IMR-90 (cell line): Measurements from ENCODE around the gene FBRSL1. TPM values are rescaled to one million over a fixed set of nuclear protein-coding genes. Genes with fewer than 3 reads are reported as not detected.

ENCODE experiments used
- polyA plus RNA-seq, 3 experiments: library from polyadenylated mRNA; depleted of rRNA; stranded (reverse); fragments of >200 nt; gene quantifications; 2 replicates each; pipeline ENCODE4 v1.2.3, GENCODE V29; 2012; ENCODE audit warnings: low replicate concordance in 1 of 3
- total RNA-seq: library from RNA; depleted of rRNA; stranded (reverse); fragments of >200 nt; gene quantifications from 2 replicates; pipeline ENCODE4 v1.2.3, GENCODE V29; 2012; rRNA removed

FBRSL1 gene
- total and polyA plus RNA-seq, 2 of the 4 experiments (the other 2 are of a cell fraction), result 0.36 to 10.8 TPM

Other genes with a start within 250 kb of the FBRSL1 start
- gene GALNT9, start 160.6 kb upstream of the FBRSL1 start, total RNA-seq, result under 0.01 TPM in 1 of 2 replicates, not detected in the other
- gene GALNT9, start 160.6 kb upstream of the FBRSL1 start, polyA plus RNA-seq (2012; rRNA removed), result 0.12 and 0.14 TPM in 2 replicates
- gene LRCOL1, start 120.4 kb downstream of the FBRSL1 start, total RNA-seq, result 0.28 TPM in 1 of 2 replicates, not detected in the other
- gene LRCOL1, start 120.4 kb downstream of the FBRSL1 start, polyA plus RNA-seq (2012; rRNA removed), result 0.90 and 1.0 TPM in 2 replicates
- not detected in 2 replicates for gene P2RX2, start 128.6 kb downstream of the FBRSL1 start, total RNA-seq
- not detected in 2 replicates for gene P2RX2, start 128.6 kb downstream of the FBRSL1 start, polyA plus RNA-seq (2012; rRNA removed)
- gene POLE, start 197.2 kb downstream of the FBRSL1 start, total RNA-seq, result 17.2 TPM in 2 replicates
- gene POLE, start 197.2 kb downstream of the FBRSL1 start, polyA plus RNA-seq (2012; rRNA removed), result 20.7 and 22.4 TPM in 2 replicates
- gene PXMP2, start 197.4 kb downstream of the FBRSL1 start, total RNA-seq, result 10.9 and 13.3 TPM in 2 replicates
- gene PXMP2, start 197.4 kb downstream of the FBRSL1 start, polyA plus RNA-seq (2012; rRNA removed), result 20.1 and 20.7 TPM in 2 replicates
- 36.9 and 37.8 TPM in 2 replicates for gene PGAM5, start 220.7 kb downstream of the FBRSL1 start, total RNA-seq
- 24.1 and 25.2 TPM in 2 replicates for gene PGAM5, start 220.7 kb downstream of the FBRSL1 start, polyA plus RNA-seq (2012; rRNA removed)